Karpas-422 (cell line): ENCODE measurements around the gene CDH15. TPM values are rescaled to one million over a fixed set of nuclear protein-coding genes. Genes with fewer than 3 reads are reported as not detected.

Source experiments
- DNase-seq: peaks from one replicate; pipeline ENCODE4 v3.0.0-alpha.2; 2015
- H2AFZ ChIP-seq: fragments of 200-600 bp; sonication (generic); 2 replicates; pipeline ENCODE4 v1.6.1; 2014; ENCODE audit warnings: antibody characterized with exemption, low read length, mixed read lengths
- H3K27ac ChIP-seq: fragments of 200-600 bp; sonication (generic); 2 replicates; pipeline ENCODE4 v1.5.1; 2014; ENCODE audit warnings: mild to moderate bottlenecking, low read length, moderate library complexity
- H3K27me3 ChIP-seq: fragments of 200-600 bp; sonication (generic); 2 replicates; pipeline ENCODE4 v1.6.1; 2014; ENCODE audit warnings: low read length, mixed read lengths
- H3K36me3 ChIP-seq: fragments of 200-600 bp; sonication (generic); 2 replicates; pipeline ENCODE4 v1.6.1; 2014; ENCODE audit warnings: low read length, mixed read lengths; ENCODE audit not compliant: insufficient read depth
- H3K4me1 ChIP-seq: fragments of 200-600 bp; sonication (generic); 2 replicates; pipeline ENCODE4 v1.6.1; 2014; ENCODE audit warnings: mild to moderate bottlenecking, low read length, mixed read lengths
- H3K4me2 ChIP-seq: fragments of 200-600 bp; sonication (generic); 2 replicates; pipeline ENCODE4 v1.6.1; 2014; ENCODE audit warnings: low read length, low read depth, mild to moderate bottlenecking; ENCODE audit not compliant: poor library complexity, severe bottlenecking
- H3K4me3 ChIP-seq: fragments of 200-600 bp; sonication (generic); 2 replicates; pipeline ENCODE4 v1.5.1; 2014; ENCODE audit warnings: mild to moderate bottlenecking, antibody characterized with exemption, low read length, mixed read lengths
- H3K79me2 ChIP-seq: fragments of 200-600 bp; sonication (generic); 2 replicates; pipeline ENCODE4 v1.6.1; 2014; ENCODE audit warnings: mild to moderate bottlenecking, low read length, mixed read lengths
- H3K9ac ChIP-seq: fragments of 200-600 bp; sonication (generic); 2 replicates; pipeline ENCODE4 v1.6.0; 2014; ENCODE audit warnings: low read length
- H3K9me2 ChIP-seq: fragments of 200-600 bp; sonication (generic), shearing (Covaris generic); replicated peaks from 2 replicates; pipeline ENCODE4 v1.6.0; 2014; ENCODE audit warnings: mild to moderate bottlenecking, low read length, moderate library complexity; ENCODE audit not compliant: insufficient read depth
- H3K9me3 ChIP-seq: fragments of 300-700, 200-600 bp; sonication (generic); 2 replicates; pipeline ENCODE4 v1.6.1; 2014; ENCODE audit warnings: low read length, mixed read lengths
- H4K20me1 ChIP-seq: fragments of 200-600 bp; sonication (generic); 2 replicates; pipeline ENCODE4 v1.6.1; 2014; ENCODE audit warnings: mild to moderate bottlenecking, antibody characterized with exemption, low read length, low read depth; ENCODE audit not compliant: insufficient read depth
- total RNA-seq: library from RNA; depleted of rRNA; stranded (reverse); fragments of >200 nt; shearing (Covaris generic); gene quantifications from 2 replicates; pipeline ENCODE4 v1.2.3, GENCODE V29; 2014; ENCODE audit warnings: low replicate concordance

CDH15 gene
- total RNA-seq, 1 experiment from 2014 or later = not detected

GRCh38 chr16:89217138-89217387 lies 45.5 kb downstream of the CDH15 start:
- peak overlapping the region; percentile 89 for H3K4me3 ChIP-seq
- H3K36me3 ChIP-seq = no peaks in the 10 kb centered on the region
- H3K27me3 ChIP-seq = no peaks in the 10 kb centered on the region
- H4K20me1 ChIP-seq = no peaks in the 10 kb centered on the region
- no peak for DNase-seq
- no peaks in the 10 kb centered on the region for H3K9me2 ChIP-seq
- H3K27ac ChIP-seq = peak overlapping the region; percentile 55
- H3K9me3 ChIP-seq = no peaks in the 10 kb centered on the region
- H3K4me2 ChIP-seq = peak overlapping the region; percentile 96
- peaks cover 14% of the 10 kb centered on the region for H3K4me1 ChIP-seq
- H2AFZ ChIP-seq = peak overlapping the region; percentile 73
- H3K79me2 ChIP-seq = peaks cover 6% of the 10 kb centered on the region
- H3K9ac ChIP-seq = peak overlapping the region; percentile 89

- Histone ChIP-seq H3K4me2 (peak within 1 kb of the TSS; percentile 96), H2AFZ (peak within 1 kb of the TSS; percentile 73), H3K9ac (peak within 1 kb of the TSS; percentile 89)
Measured at GRCh38 chr16:89217388-89218191, 46.0 kb downstream of the CDH15 start, which contains the start of gene ZNF778. ZNF778 (plus strand) TSS chr16:89217703; CDS start chr16:89221128, 3,425 bp downstream.

GRCh38 chr16:89219365-89219764 lies 47.8 kb downstream of the CDH15 start:
- H3K4me1 ChIP-seq = peaks cover 14% of the 10 kb centered on the region
- 0 out of 2 replicates have a peak, but pooled peaks cover 3% of the 10 kb centered on the region for H3K36me3 ChIP-seq
- no peak for DNase-seq
- H3K9ac ChIP-seq = no peak overlapping the region
- H3K27me3 ChIP-seq = no peaks in the 10 kb centered on the region
- H3K4me2 ChIP-seq = no peak overlapping the region
- no peak overlapping the region for H2AFZ ChIP-seq
- H3K27ac ChIP-seq = no peak overlapping the region
- peaks cover 6% of the 10 kb centered on the region for H3K79me2 ChIP-seq
- no peak overlapping the region for H3K4me3 ChIP-seq
- H3K9me2 ChIP-seq = no peaks in the 10 kb centered on the region
- H3K9me3 ChIP-seq = no peaks in the 10 kb centered on the region
- no peaks in the 10 kb centered on the region for H4K20me1 ChIP-seq

More at GRCh38 chr16:89217388-89218191, 46.0 kb downstream of the CDH15 start, which contains the start of gene ZNF778:
- Histone ChIP-seq H3K9me2 (no peaks in the 10 kb centered on the region), H4K20me1 (no peaks in the 10 kb centered on the region), H3K79me2 (peaks cover 6% of the 10 kb centered on the region), H3K4me3 (peak within 1 kb of the TSS; percentile 89), H3K9me3 (no peaks in the 10 kb centered on the region), H3K27me3 (no peaks in the 10 kb centered on the region), H3K4me1 (peaks cover 14% of the 10 kb centered on the region), H3K27ac (peak within 1 kb of the TSS; percentile 55), H3K36me3 (no peaks in the 10 kb centered on the region)
- peak; percentile 94 for DNase-seq

- H3K27me3 ChIP-seq = no peaks in the 10 kb centered on the region
- H3K4me2 ChIP-seq = no peak overlapping the region
- no peaks in the 10 kb centered on the region for H4K20me1 ChIP-seq
- no peak overlapping the region for H3K27ac ChIP-seq
- H3K9me2 ChIP-seq = no peaks in the 10 kb centered on the region
- peaks cover 12% of the 10 kb centered on the region for H3K36me3 ChIP-seq
- no peak overlapping the region for H3K9ac ChIP-seq
- H2AFZ ChIP-seq = no peak overlapping the region
- peaks cover 6% of the 10 kb centered on the region for H3K79me2 ChIP-seq
- no peak for DNase-seq
- peaks cover 9% of the 10 kb centered on the region for H3K4me1 ChIP-seq
- H3K4me3 ChIP-seq = no peak overlapping the region
- H3K9me3 ChIP-seq = peaks cover under 1% of the 10 kb centered on the region; the same call in 1 of the 2 replicates
Measured at GRCh38 chr16:89221604-89222003, 50.1 kb downstream of the CDH15 start.

- Histone ChIP-seq H3K79me2 (peaks cover 5% of the 10 kb centered on the region), H3K27ac (no peak overlapping the region), H3K9ac (no peak overlapping the region), H2AFZ (no peak overlapping the region), H3K4me3 (no peak overlapping the region), H3K9me2 (no peaks in the 10 kb centered on the region), H3K36me3 (peaks cover 25% of the 10 kb centered on the region), H3K4me1 (peaks cover 4% of the 10 kb centered on the region), H4K20me1 (no peaks in the 10 kb centered on the region), H3K27me3 (no peaks in the 10 kb centered on the region), H3K9me3 (peaks cover 14% of the 10 kb centered on the region), H3K4me2 (no peak overlapping the region)
- no peak for DNase-seq
Measured at GRCh38 chr16:89222931-89223330, 51.4 kb downstream of the CDH15 start.

- Histone ChIP-seq H3K4me3 (no peak overlapping the region), H3K36me3 (peaks cover 36% of the 10 kb centered on the region), H3K27ac (no peak overlapping the region), H3K4me1 (no peaks in the 10 kb centered on the region), H3K79me2 (no peaks in the 10 kb centered on the region), H3K9ac (no peak overlapping the region), H3K27me3 (no peaks in the 10 kb centered on the region), H3K9me3 (peaks cover 25% of the 10 kb centered on the region), H4K20me1 (no peaks in the 10 kb centered on the region), H2AFZ (no peak overlapping the region), H3K9me2 (no peaks in the 10 kb centered on the region), H3K4me2 (no peak overlapping the region)
- no peak for DNase-seq
Measured at GRCh38 chr16:89224665-89225064, 53.1 kb downstream of the CDH15 start.

- Histone ChIP-seq H3K27me3 (no peaks in the 10 kb centered on the region), H3K4me2 (no peak overlapping the region), H4K20me1 (no peaks in the 10 kb centered on the region), H3K9me3 (peaks cover 25% of the 10 kb centered on the region), H3K79me2 (no peaks in the 10 kb centered on the region), H2AFZ (no peak overlapping the region), H3K4me3 (no peak overlapping the region), H3K9ac (no peak overlapping the region), H3K36me3 (peaks cover 58% of the 10 kb centered on the region), H3K4me1 (no peaks in the 10 kb centered on the region), H3K9me2 (no peaks in the 10 kb centered on the region), H3K27ac (no peak overlapping the region)
- no peak for DNase-seq
Measured at GRCh38 chr16:89230255-89230654, 58.7 kb downstream of the CDH15 start.

GRCh38 chr16:89232107-89232506 lies 60.6 kb downstream of the CDH15 start:
- Histone ChIP-seq H3K36me3 (peaks cover 44% of the 10 kb centered on the region), H3K9ac (no peak overlapping the region), H3K4me3 (no peak overlapping the region), H4K20me1 (no peaks in the 10 kb centered on the region), H3K4me1 (no peaks in the 10 kb centered on the region), H3K9me2 (no peaks in the 10 kb centered on the region), H3K27me3 (no peaks in the 10 kb centered on the region), H3K27ac (no peak overlapping the region), H3K4me2 (no peak overlapping the region), H3K79me2 (no peaks in the 10 kb centered on the region), H3K9me3 (peaks cover 19% of the 10 kb centered on the region), H2AFZ (no peak overlapping the region)
- no peak for DNase-seq
